CD4-positive, alpha-beta T cell treated with Interferon gamma for 1 hour (primary cell): ENCODE results near the gene CCKAR.

Experiments
- DNase-seq: peaks from one replicate; pipeline ENCODE4 v3.0.0-alpha.2; 2020

CCKAR gene

GRCh38 chr4:26489101-26489985 is 941 bp downstream of the CCKAR start:
- DNase-seq = no peak

- DNase-seq = no peak
These were observed 4.6 kb downstream of the CCKAR start for GRCh38 chr4:26485684-26486083.

- no peak for DNase-seq
These were observed 5.8 kb downstream of the CCKAR start for GRCh38 chr4:26484516-26484915.

- no peak for DNase-seq
These were observed 6.2 kb downstream of the CCKAR start for GRCh38 chr4:26484032-26484515.

GRCh38 chr4:26482508-26483462 is 7.5 kb downstream of the CCKAR start:
- DNase-seq = no peak

GRCh38 chr4:26478330-26478729 is 12.0 kb downstream of the CCKAR start:
- DNase-seq = no peak

GRCh38 chr4:26476545-26476944 is 13.7 kb downstream of the CCKAR start:
- DNase-seq = no peak

GRCh38 chr4:26475716-26476115 is 14.6 kb downstream of the CCKAR start:
- DNase-seq = no peak

GRCh38 chr4:26474551-26474950 is 15.7 kb downstream of the CCKAR start:
- DNase-seq = no peak

GRCh38 chr4:26473893-26474292 is 16.4 kb downstream of the CCKAR start:
- no peak for DNase-seq

GRCh38 chr4:26471890-26472289 is 18.4 kb downstream of the CCKAR start:
- DNase-seq = no peak

GRCh38 chr4:26468977-26469376 is 21.3 kb downstream of the CCKAR start:
- DNase-seq = no peak

- no peak for DNase-seq
These were observed 21.9 kb downstream of the CCKAR start for GRCh38 chr4:26468283-26468949.

GRCh38 chr4:26467724-26468123 is 22.6 kb downstream of the CCKAR start:
- no peak for DNase-seq

GRCh38 chr4:26466578-26467270 is 23.6 kb downstream of the CCKAR start:
- DNase-seq = no peak

GRCh38 chr4:26464420-26465095 is 25.7 kb downstream of the CCKAR start:
- DNase-seq = no peak

- no peak for DNase-seq
These were observed 26.9 kb downstream of the CCKAR start for GRCh38 chr4:26463386-26463785.

GRCh38 chr4:26462874-26463273 is 27.4 kb downstream of the CCKAR start:
- DNase-seq = no peak

GRCh38 chr4:26459756-26460530 is 30.3 kb downstream of the CCKAR start:
- DNase-seq = no peak

- no peak for DNase-seq
These were observed 31.1 kb downstream of the CCKAR start for GRCh38 chr4:26459054-26459755.
